Osteoblast (primary cell): ENCODE data around the gene NOC2L. TPM values are rescaled to one million over a fixed set of nuclear protein-coding genes. Genes with fewer than 3 reads are reported as not detected.

ENCODE experiments used
- DNase-seq: peaks from one replicate; pipeline ENCODE4 v3.0.0; 2011; ENCODE audit warnings: low spot score, mixed read lengths; ENCODE audit not compliant: insufficient read length; ENCODE audit errors: missing footprints
- H2AFZ ChIP-seq: 2 replicates; pipeline ENCODE4 v1.6.0; 2011; ENCODE audit warnings: mild to moderate bottlenecking, low read length
- H3K27ac ChIP-seq: 2 replicates; pipeline ENCODE4 v1.5.1; 2011; ENCODE audit warnings: mild to moderate bottlenecking, low read depth, low read length, moderate library complexity
- H3K27me3 ChIP-seq: 2 replicates; pipeline ENCODE4 v1.6.0; 2012; ENCODE audit warnings: mild to moderate bottlenecking, control low read depth, inconsistent platforms, low read length, moderate library complexity; ENCODE audit not compliant: insufficient read depth
- H3K36me3 ChIP-seq: 2 replicates; pipeline ENCODE4 v1.5.1; 2011; ENCODE audit warnings: mild to moderate bottlenecking, low read length, control low read depth, moderate library complexity; ENCODE audit not compliant: insufficient read depth
- H3K4me1 ChIP-seq: 2 replicates; pipeline ENCODE4 v1.5.1; 2011; ENCODE audit warnings: mild to moderate bottlenecking, low read length, control low read depth, moderate library complexity; ENCODE audit not compliant: insufficient read depth
- H3K4me2 ChIP-seq: 2 replicates; pipeline ENCODE4 v1.6.0; 2011; ENCODE audit warnings: mild to moderate bottlenecking, low read length; ENCODE audit not compliant: insufficient read depth
- H3K4me3 ChIP-seq: fragments of 200-600 bp; sonication (generic); 3 replicates; pipeline ENCODE4 v1.5.1; 2012; ENCODE audit warnings: mild to moderate bottlenecking, low read length, inconsistent platforms; ENCODE audit not compliant: insufficient read depth
- H3K79me2 ChIP-seq: 2 replicates; pipeline ENCODE4 v1.6.0; 2012; ENCODE audit warnings: mild to moderate bottlenecking, low read length, control low read depth, inconsistent platforms; ENCODE audit not compliant: insufficient read depth
- H3K9me3 ChIP-seq: 2 replicates; pipeline ENCODE4 v1.5.1; 2011; ENCODE audit warnings: low read depth, low read length, control low read depth
- H4K20me1 ChIP-seq: 2 replicates; pipeline ENCODE4 v1.6.0; 2012; ENCODE audit warnings: mild to moderate bottlenecking, low read length, control low read depth; ENCODE audit not compliant: insufficient read depth
- CTCF ChIP-seq: IDR thresholded peaks from 2 replicates; pipeline ENCODE4 v1.5.1; 2011; ENCODE audit warnings: mild to moderate bottlenecking, low read depth, low read length, moderate library complexity; ENCODE audit errors: extremely low read depth
- total RNA-seq: library from RNA; depleted of rRNA; stranded (reverse); fragments of >200 nt; gene quantifications from 2 replicates; pipeline ENCODE4 v1.2.3, GENCODE V29; 2012

NOC2L gene
- total RNA-seq, 1 donor: 47.8 TPM

- Histone ChIP-seq H3K27me3 (no peaks in the 10 kb centered on the region), H3K9me3 (no peaks in the 10 kb centered on the region), H3K79me2 (no peaks in the 10 kb centered on the region), H3K27ac (no peak overlapping the region), H3K4me3 (no peak overlapping the region), H2AFZ (no peak overlapping the region), H4K20me1 (no peaks in the 10 kb centered on the region), H3K4me1 (peaks cover 3% of the 10 kb centered on the region), H3K4me2 (no peak overlapping the region), H3K36me3 (no peaks in the 10 kb centered on the region)
- no peak for TF ChIP-seq CTCF
- peak; percentile 61 for DNase-seq
Measured at GRCh38 chr1:970973-971730, 12.1 kb upstream of the NOC2L start.

- no peaks in the 10 kb centered on the region for H3K79me2 ChIP-seq
- H3K4me2 ChIP-seq: no peak overlapping the region
- H3K9me3 ChIP-seq: no peaks in the 10 kb centered on the region
- H4K20me1 ChIP-seq: no peaks in the 10 kb centered on the region
- no peak overlapping the region for H3K27ac ChIP-seq
- H3K27me3 ChIP-seq: no peaks in the 10 kb centered on the region
- no peak for TF ChIP-seq CTCF
- H3K4me3 ChIP-seq: no peak overlapping the region
- H3K4me1 ChIP-seq: peaks cover 10% of the 10 kb centered on the region
- DNase-seq: peak; percentile 79
- no peak overlapping the region for H2AFZ ChIP-seq
- H3K36me3 ChIP-seq: no peaks in the 10 kb centered on the region
Measured at GRCh38 chr1:970242-970972, 11.4 kb upstream of the NOC2L start.

- DNase-seq: peak; percentile 68
Measured at GRCh38 chr1:969260-969855, 10.3 kb upstream of the NOC2L start.

More at GRCh38 chr1:969260-969855, 10.3 kb upstream of the NOC2L start:
- Histone ChIP-seq H3K36me3 (peaks cover 4% of the 10 kb centered on the region), H2AFZ (no peak overlapping the region), H3K27ac (no peak overlapping the region), H3K4me3 (no peak overlapping the region), H3K4me2 (no peak overlapping the region), H3K4me1 (peaks cover 10% of the 10 kb centered on the region), H4K20me1 (no peaks in the 10 kb centered on the region), H3K27me3 (no peaks in the 10 kb centered on the region), H3K9me3 (no peaks in the 10 kb centered on the region), H3K79me2 (no peaks in the 10 kb centered on the region)
- TF ChIP-seq CTCF: no peak
